ENCODE results near the gene ATP2A1. TPM values are rescaled to one million over a fixed set of nuclear protein-coding genes. Genes with fewer than 3 reads are reported as not detected.

ATP2A1 gene
- total and polyA plus RNA-seq, 2 of the 13 experiments (the other 11 are each of a cell fraction or from before 2014, with no cell fraction given) = 3.2 to 12.5 TPM

DNA sequence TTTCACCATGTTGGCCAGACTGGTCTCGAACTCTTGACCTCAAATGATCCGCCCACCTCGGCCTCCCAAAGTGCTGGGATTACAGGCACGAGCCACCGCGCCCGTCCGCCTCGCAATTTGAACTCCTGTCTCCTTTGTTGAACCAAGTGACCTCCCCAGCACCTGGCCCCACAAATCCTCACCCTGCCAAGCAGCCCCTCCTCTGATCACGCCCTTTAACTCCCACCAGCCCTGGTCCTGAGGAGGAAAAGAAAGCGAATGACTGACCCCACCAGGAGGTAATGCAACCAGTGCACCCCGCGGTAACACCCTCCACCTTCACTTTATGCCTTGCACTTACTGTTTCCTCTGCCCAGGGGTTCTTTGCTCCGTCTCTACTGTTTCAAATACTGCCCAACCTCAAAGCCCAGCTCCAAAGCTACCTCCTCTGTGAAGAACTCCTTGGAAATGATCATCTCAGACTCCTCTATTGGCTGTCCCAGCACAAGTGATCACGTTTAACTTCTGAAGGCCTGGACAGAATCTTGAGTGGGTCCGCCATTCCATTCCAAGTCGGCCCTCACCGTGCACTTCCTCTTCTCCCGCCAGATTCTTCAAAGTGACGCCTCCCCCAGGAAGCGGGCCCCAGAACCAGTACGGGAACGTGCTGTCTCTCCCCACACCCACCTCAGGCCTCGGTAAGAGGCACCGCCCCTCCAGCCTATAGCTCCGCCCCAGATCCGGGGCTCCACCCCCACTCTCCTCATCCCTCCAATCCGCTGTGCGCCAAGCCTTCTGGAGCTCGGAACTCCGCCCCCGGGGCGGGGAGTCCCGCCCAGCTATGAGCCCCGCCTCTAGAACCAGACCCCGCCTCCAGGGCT, 57.9 kb downstream of the ATP2A1 start (continued):
- TF ChIP-seq KLF11 (CRISPR knock-in tag; IDR thresholded peaks at IDR 0.05) = no peak
- no peak for TF ChIP-seq ELF4 (CRISPR knock-in tag; IDR thresholded peaks at IDR 0.05; ENCODE audit: borderline replicate concordance)
- TF ChIP-seq RCOR2 (CRISPR knock-in tag; IDR thresholded peaks at IDR 0.05) = no peak
- TF ChIP-seq, protein P1, sequence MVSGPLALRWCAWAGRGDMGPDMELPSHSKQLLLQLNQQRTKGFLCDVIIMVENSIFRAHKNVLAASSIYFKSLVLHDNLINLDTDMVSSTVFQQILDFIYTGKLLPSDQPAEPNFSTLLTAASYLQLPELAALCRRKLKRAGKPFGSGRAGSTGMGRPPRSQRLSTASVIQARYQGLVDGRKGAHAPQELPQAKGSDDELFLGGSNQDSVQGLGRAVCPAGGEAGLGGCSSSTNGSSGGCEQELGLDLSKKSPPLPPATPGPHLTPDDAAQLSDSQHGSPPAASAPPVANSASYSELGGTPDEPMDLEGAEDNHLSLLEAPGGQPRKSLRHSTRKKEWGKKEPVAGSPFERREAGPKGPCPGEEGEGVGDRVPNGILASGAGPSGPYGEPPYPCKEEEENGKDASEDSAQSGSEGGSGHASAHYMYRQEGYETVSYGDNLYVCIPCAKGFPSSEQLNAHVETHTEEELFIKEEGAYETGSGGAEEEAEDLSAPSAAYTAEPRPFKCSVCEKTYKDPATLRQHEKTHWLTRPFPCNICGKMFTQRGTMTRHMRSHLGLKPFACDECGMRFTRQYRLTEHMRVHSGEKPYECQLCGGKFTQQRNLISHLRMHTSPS (CRISPR knock-in tag; IDR thresholded peaks at IDR 0.05; ENCODE audit: low read depth) = no peak
- TF ChIP-seq RAD51 (IDR thresholded peaks at IDR 0.05; ENCODE audit: borderline replicate concordance) = no peak
- TF ChIP-seq ZSCAN21 (CRISPR knock-in tag; IDR thresholded peaks at IDR 0.05; ENCODE audit: borderline replicate concordance) = 0 out of 2 replicates have a peak, but pooled peaks have one; percentile 8
- 0 out of 2 replicates have a peak, but pooled peaks have one; percentile 17 for TF ChIP-seq KAT7 (CRISPR knock-in tag; IDR thresholded peaks at IDR 0.05; ENCODE audit: borderline replicate concordance)
- no peak for TF ChIP-seq TFAP4 (IDR thresholded peaks at IDR 0.05; ENCODE audit: borderline replicate concordance, low read depth)
- no peak for TF ChIP-seq KAT2B (IDR thresholded peaks at IDR 0.05; ENCODE audit: borderline replicate concordance, low read depth, low read length)
- no peak for TF ChIP-seq ZNF678 (CRISPR knock-in tag; IDR thresholded peaks at IDR 0.05)
- no peak for TF ChIP-seq RARG (CRISPR knock-in tag; IDR thresholded peaks at IDR 0.05; ENCODE audit: low read depth)
- TF ChIP-seq PRMT3 (CRISPR knock-in tag; IDR thresholded peaks at IDR 0.05; ENCODE audit: borderline replicate concordance, low read depth) = no peak
- peak; percentile 69; the same call in 1 of the 2 replicates for TF ChIP-seq ZFX (CRISPR knock-in tag; IDR thresholded peaks at IDR 0.05; ENCODE audit: low read depth)
- TF ChIP-seq ZNF616 (CRISPR knock-in tag; IDR thresholded peaks at IDR 0.05; ENCODE audit: low read depth) = no peak
- TF ChIP-seq ZNF543 (CRISPR knock-in tag; IDR thresholded peaks at IDR 0.05) = 0 out of 2 replicates have a peak, but pooled peaks have one; percentile 53
- no peak for TF ChIP-seq TCF12 (IDR thresholded peaks at IDR 0.05)
- TF ChIP-seq TCF12 (CRISPR knock-in tag; IDR thresholded peaks at IDR 0.05) = no peak
- TF ChIP-seq ZNF746 (CRISPR knock-in tag; IDR thresholded peaks at IDR 0.05) = peak; percentile 16; the same call in 1 of the 2 replicates
- TF ChIP-seq TCF7L2 (IDR thresholded peaks at IDR 0.05; ENCODE audit: low read depth, low read length) = no peak
- TF ChIP-seq SIX1 (CRISPR knock-in tag; IDR thresholded peaks at IDR 0.05; ENCODE audit: borderline replicate concordance) = no peak
- TF ChIP-seq ZBTB42 (CRISPR knock-in tag; IDR thresholded peaks at IDR 0.05) = no peak
- TF ChIP-seq ZNF280D (CRISPR knock-in tag; IDR thresholded peaks at IDR 0.05) = no peak
- no peak for TF ChIP-seq ATF2 (CRISPR knock-in tag; IDR thresholded peaks at IDR 0.05)
- TF ChIP-seq SMAD9 (CRISPR knock-in tag; IDR thresholded peaks at IDR 0.05) = no peak

All from HepG2 (cell line).